ENCODE results near the gene TANC2.

The TANC2 gene

DNA sequence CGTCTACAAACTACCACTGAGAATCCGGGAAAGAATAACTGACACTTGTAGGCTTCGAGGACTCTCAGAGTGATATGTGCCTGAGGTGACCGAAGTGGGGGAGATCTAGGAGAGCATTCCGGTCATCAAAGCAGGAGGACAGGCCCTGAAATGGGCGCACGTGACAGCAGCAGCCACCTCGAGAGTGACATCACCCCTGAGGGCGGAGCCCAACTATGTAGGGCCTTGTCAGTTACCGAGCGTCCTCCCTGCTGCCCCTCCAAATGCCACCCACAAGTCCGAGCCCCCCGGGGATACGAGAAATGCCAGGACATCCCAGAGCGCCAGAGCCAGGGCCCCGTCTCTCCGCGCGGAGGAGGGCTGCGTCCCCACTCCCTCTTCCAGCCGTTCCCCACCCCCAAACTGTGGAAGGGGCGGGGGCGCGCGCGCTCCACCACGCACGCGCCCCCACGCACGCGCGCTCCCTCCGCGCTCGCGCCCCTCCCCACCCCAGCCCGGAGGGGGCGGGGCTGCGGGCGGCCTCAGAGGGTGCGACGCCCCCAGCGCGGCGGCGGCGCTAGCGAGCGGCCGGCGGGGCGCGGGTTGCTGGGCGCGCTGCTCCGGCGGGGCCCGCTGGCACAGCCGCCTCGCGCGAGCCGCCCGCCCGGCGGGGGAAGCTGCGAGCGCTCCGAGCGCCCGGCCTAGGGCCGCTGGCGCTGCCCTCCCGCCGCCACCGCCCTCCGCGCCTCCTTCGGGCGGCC lies at the start of gene TANC2:
TANC2 (plus strand) TSS at position 550 of the 740 bp plus-strand sequence. CDS start 43,325 bp downstream, outside the sequence.
- peak; percentile 67 to 77 for DNase-seq (ENCODE audit: low read depth in 2 of 2)

- DNase-seq (ENCODE audit: low read depth in 2 of 2), result no peak
These were observed 49.1 kb upstream of the TANC2 start for GRCh38 chr17:62916684-62917571.

- no peak for DNase-seq (ENCODE audit: low read depth in 2 of 2)
These were observed 46.6 kb upstream of the TANC2 start for GRCh38 chr17:62919388-62919787.

GRCh38 chr17:62920300-62920699 lies 45.7 kb upstream of the TANC2 start:
- no peak for DNase-seq (ENCODE audit: low read depth in 2 of 2)

GRCh38 chr17:62921817-62922216 lies 44.2 kb upstream of the TANC2 start:
- no peak for DNase-seq (ENCODE audit: low read depth in 2 of 2)

DNA sequence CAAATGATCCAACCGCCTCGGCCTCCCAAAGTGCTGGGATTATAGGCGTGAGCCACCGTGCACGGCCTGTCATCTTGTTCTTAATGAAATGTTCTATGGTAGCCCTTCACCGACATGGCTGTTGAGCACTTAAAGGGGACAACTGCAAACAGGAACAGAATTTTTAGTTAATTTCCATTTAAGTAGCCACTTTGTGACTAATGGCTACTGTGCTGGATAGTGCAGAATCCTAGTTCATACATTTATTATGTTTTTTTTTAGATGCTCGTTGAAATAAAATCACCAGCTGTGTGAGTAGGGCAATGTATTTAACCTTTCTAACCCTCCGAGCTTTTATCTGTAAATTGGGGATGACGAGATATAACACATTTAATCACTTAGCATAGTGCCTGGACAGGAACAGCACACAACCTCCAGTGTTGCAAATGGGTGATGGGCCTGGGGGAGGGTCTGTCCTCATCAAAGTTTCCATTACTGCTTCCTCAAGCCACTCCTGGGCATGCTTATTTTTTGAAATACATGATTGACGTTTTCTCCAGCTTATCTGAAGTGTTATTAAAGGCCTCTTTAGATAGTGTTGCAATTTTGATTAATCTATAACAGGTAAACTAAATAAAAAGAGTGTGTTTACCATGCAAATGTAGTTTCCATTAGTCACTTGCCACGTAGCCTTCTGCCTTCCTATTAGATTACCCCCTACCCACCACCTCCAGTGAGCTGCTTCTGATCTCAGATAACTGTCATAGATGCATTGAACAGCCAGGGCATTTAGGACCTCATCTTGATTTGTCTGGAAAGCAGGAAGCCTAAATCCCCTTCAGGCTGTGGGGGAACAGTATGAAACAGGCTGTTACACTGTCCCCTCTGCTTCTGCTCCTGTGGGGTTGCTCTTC lies 42.5 kb upstream of the TANC2 start:
- DNase-seq (ENCODE audit: low read depth in 2 of 2), result no peak

GRCh38 chr17:62925267-62925836 lies 40.7 kb upstream of the TANC2 start:
- DNase-seq (ENCODE audit: low read depth in 2 of 2), result no peak

DNA sequence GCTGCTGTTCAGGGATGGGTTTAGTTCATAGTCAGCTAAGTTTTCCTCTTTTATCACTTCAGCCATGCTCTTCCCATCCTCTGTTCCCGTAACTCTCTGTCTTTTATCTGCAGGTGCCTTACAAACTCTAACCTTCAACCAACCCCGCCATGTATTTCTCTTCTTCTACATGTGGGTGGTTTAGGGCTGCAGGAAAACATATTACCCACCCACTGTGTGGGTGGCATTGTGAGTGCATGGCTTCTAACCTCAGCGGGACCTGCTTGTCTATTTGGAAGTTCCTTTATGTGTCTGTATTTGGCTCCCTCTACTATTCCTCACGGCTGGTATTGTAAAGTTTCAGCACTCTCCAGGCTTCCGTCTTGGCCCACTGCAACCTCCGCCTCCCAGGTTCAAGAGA lies 39.0 kb upstream of the TANC2 start:
- no peak for DNase-seq (ENCODE audit: low read depth in 2 of 2)

GRCh38 chr17:62929320-62929719 lies 36.7 kb upstream of the TANC2 start:
- no peak for DNase-seq (ENCODE audit: low read depth in 2 of 2)

DNA sequence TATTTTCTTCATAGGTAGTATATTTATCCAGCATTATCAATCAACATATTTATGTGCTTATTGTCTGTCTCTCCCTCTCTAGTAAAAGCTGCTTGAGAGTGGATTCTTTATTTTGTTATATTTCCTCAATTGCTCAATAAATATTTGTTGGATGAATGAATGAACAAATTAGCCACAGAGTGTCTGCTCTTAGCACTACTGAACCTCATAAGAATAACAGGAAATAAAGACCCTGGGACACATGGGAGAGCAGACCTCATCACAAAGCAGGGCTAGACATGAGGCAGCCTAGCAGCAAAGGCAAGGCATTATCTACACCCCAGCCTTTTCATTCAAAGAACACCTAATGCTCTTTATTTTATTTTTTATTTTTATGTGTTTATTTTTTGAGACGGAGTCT lies 34.9 kb upstream of the TANC2 start:
- DNase-seq (ENCODE audit: low read depth in 2 of 2), result no peak

GRCh38 chr17:62933501-62934385 lies 32.3 kb upstream of the TANC2 start:
- no peak for DNase-seq (ENCODE audit: low read depth in 2 of 2)

DNA sequence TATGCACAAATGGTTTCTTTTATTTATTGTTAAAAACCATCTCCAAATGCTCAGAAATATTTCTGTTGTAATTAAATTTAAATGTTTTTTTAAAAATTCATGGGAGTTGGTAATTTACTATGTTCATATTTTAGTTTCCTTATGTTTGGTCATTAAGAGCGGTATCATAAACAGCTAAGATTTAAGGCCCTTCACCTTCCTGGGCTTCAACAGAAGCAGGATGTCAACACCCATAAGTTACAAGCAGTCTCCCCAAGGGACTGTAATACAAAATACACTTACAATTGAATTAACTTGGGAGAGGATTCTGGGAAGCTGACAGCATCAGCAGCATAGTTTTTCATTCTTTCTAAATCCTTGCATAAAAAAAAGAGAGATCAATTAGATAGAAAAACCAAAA lies 30.9 kb upstream of the TANC2 start:
- no peak for DNase-seq (ENCODE audit: low read depth in 2 of 2)

DNA sequence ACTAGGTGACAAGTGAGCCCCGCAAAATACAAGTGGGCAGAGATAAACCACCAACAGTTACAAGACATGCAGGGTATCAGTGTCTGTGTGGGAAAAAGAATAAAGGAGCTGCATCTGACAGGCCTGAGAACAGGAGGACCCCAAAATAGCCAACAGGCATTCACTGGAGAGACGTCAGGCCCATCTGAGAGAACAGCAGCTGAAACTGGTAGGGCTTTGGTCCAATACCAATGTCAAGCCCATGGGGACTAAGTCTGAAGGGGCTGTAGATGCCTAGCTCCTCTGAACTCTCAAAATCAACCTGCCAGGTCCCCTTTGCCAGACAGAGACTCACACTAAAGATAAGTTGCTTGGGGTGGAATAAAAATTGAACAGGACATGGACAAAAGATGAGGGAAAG lies 30.5 kb upstream of the TANC2 start:
- DNase-seq (ENCODE audit: low read depth in 2 of 2), result no peak

- no peak for DNase-seq (ENCODE audit: low read depth in 2 of 2)
These were observed 28.4 kb upstream of the TANC2 start for GRCh38 chr17:62937606-62938005.

DNA sequence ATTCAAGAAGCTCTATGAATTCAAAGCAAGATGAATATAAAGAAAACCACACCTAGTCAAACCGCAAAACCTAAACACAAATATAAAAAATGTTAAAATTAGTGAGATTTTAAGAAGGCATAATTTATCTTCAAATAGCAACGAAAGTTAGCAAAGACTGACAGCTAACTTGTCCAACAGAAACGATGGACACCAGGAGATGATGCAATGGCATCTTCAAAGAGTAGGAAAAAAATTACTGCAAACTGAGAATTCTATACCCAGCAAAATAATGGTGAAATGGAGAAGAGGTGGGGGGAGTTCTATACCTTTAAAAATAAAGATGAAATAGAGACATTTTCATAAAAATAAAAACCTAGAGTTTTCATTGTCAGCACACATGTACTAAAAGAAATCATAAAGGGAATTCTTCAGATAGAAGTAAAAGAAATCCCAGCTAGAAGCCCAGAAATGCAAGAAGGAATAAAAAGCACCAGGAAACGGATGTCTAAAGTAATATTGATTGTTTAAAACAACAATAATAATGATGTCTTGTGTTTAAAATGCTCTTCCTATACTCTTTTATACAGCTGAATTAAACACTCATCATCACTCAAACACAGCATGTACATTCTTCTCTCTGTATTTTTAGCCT lies 24.6 kb upstream of the TANC2 start:
- DNase-seq (ENCODE audit: low read depth in 2 of 2), result no peak

DNA sequence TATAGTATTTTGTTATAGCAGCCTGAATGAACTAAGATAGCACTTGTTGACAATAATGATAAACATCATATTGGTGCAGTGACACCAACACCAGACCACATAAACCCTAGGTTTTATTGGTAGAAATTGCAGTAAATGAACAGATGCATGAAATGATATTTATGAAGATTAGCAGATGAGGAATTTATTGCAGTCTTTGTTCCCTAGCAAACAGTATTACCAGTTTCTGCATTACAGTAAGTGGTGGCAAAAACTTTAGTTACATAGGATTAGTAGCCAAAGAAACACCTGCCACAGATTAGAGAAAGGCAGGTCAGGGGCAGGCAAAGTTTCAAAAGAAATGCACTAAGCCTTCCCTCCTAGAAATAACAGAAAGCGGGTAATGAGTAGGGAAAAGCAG lies 17.7 kb upstream of the TANC2 start:
- DNase-seq (ENCODE audit: low read depth in 2 of 2), result no peak

DNA sequence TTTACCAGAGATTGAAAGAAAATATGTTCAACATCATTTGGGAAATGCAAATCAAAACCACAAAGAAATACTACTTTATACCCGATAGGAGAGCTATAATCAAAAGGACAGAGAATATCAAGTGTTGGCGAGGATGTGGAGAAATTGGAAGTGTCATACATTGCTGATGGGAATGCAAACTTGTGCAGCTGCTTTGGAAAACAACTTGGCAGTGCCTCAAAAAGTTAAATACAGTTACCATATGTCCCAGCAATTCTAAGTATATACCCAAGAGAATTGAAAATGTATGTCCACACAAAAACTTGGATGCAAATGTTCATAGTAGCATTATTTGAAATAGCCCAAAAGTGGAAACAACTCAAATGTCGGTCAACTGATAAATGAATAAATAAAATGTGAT lies 17.0 kb upstream of the TANC2 start:
- no peak for DNase-seq (ENCODE audit: low read depth in 2 of 2)

GRCh38 chr17:62950067-62950466 lies 16.0 kb upstream of the TANC2 start:
- DNase-seq (ENCODE audit: low read depth in 2 of 2), result no peak

DNA sequence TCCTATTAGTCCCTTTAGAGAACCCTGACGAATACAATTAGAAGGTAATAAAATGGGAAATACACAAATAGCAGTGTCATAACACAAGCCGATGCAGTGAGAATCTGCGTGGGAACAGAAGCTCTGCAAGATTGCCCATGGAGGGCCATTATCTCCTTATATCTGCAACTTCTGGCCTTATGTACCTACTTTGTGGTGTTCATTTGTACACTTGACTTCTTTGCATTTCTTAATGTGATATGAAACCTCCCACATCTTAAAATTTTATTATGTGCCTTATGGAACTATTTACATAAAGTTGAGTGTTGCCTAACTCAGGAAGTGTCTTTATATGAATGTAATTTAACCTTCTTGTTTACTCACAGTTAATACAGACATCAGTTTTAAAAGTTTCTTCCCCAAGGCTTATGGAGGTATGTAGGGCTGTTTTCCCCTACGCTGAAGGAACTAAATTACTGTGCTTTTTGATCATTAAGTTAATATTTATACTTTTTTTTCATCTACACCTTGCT lies 10.1 kb upstream of the TANC2 start:
- no peak for DNase-seq (ENCODE audit: low read depth in 2 of 2)

DNA sequence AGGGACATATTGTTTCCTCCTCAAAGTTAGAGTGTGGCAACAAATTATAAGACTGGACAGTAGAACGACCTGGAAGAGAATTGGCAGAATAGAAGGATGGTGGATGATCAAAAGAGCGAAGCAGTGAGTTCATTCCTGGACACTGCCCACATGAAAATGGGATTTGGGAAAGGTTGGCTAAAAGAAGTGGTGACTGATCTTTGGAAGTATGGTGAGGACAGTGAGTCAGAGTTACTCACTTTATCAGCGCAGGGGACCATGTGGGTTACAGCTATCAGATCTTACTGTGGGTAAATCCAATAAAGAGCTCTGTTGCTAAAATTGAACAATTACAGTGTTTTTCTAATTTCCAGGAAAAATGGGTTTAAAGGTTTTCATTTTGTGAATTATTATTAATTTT lies 2.7 kb upstream of the TANC2 start:
- DNase-seq (ENCODE audit: low read depth in 2 of 2), result no peak
